Activated B cell treated with CpG ODN at 0.5 μM for 24 hours (primary cell): Measurements from ENCODE around the gene SUMO4. TPM values are rescaled to one million over a fixed set of nuclear protein-coding genes. Genes with fewer than 3 reads are reported as not detected.
A peak's percentile ranks its signal among the peaks of the same experiment; 100 is the strongest.

ENCODE experiments used
- ATAC-seq: fragments of 200-7000 bp; cut with Tn5 transposase; one replicate; pipeline ENCODE4 v1.10.0; 2021; ENCODE audit warnings: low read depth, mild to moderate bottlenecking, moderate library complexity
- CTCF ChIA-PET: fragments of 350-600 bp; sonication (Branson Sonifier 250); formaldehyde crosslinking; loops from one replicate; lab custom pipeline; 2021; ENCODE audit warnings: antibody characterized with exemption; lab: Charles Lee
- POLR2A ChIA-PET: fragments of 350-600 bp; sonication (Branson Sonifier 250); formaldehyde crosslinking; loops from one replicate; lab custom pipeline; 2021; ENCODE audit warnings: antibody characterized with exemption; lab: Charles Lee
- DNase-seq: peaks from one replicate; pipeline ENCODE4 v3.0.0; 2022
- H3K27ac Mint-ChIP-seq: one replicate; pipeline ENCODE4 v1.8.0; 2020; ENCODE audit warnings: mixed read lengths
- H3K27me3 Mint-ChIP-seq: one replicate; pipeline ENCODE4 v1.8.0; 2021; ENCODE audit warnings: mixed read lengths
- H3K36me3 Mint-ChIP-seq: one replicate; pipeline ENCODE4 v1.8.0; 2021; ENCODE audit warnings: low read depth, mixed read lengths
- H3K4me1 Mint-ChIP-seq: one replicate; pipeline ENCODE4 v1.8.0; 2021; ENCODE audit warnings: mixed read lengths
- H3K4me3 Mint-ChIP-seq: one replicate; pipeline ENCODE4 v1.8.0; 2020; ENCODE audit warnings: mild to moderate bottlenecking, mixed read lengths
- H3K9me3 Mint-ChIP-seq: one replicate; pipeline ENCODE4 v1.8.0; 2020; ENCODE audit warnings: mixed read lengths
- CTCF ChIP-seq: fragments of 200-600 bp; IDR thresholded peaks from one replicate; pipeline ENCODE4 v1.8.0; 2022; ENCODE audit warnings: antibody characterized with exemption, mild to moderate bottlenecking
- intact Hi-C: fragments of 100-400 bp; cut with micrococcal nuclease; formaldehyde crosslinking; loops from one replicate; pipeline ENCODE4 v1.15.1; 2024
- total RNA-seq: library from RNA; stranded (reverse); gene quantifications from 2 replicates; pipeline ENCODE4 v1.2.3, GENCODE V29; 2022

Gene SUMO4
- total RNA-seq, 1 donor from 2014 or later, result 7.9 TPM

DNA sequence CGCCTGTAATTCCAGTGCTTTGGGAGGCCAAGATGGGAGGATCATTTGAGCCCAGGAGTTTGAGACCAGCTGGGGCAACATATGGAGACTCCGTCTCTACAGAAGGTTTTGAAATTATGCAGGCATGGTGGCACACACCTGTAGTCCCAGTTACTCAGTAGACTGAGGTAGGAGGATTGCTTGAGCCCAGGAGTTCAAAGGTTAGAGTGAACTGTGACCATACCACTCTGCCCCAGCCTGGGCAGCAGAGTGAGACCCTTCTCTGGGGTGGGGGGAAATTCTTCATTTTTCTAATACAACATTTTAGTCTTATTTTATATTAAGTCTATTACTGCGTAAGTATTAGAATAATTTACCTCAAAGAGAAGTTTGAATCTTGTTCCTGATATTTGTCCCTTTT, 20.1 kb upstream of the SUMO4 start:
- no peak for TF ChIP-seq CTCF
- intact Hi-C loops, result no loop called here
- Mint-ChIP-seq H3K4me3 (no peak overlapping the region), H3K36me3 (peaks cover 76% of the 10 kb centered on the region), H3K9me3 (no peaks in the 10 kb centered on the region), H3K4me1 (peaks cover 22% of the 10 kb centered on the region), H3K27ac (peak overlapping the region; percentile 25), H3K27me3 (no peaks in the 10 kb centered on the region)
- no peak for ATAC-seq
- no peak for DNase-seq
- CTCF ChIA-PET, result no interaction called here
- POLR2A ChIA-PET, result no interaction called here

- ChIA-PET POLR2A (no interaction called here), CTCF (interaction anchor here (1.0 kb wide), 1 partner anchor 190 kb away, joined by 3 read pairs; no protein-coding TSS in a partner anchor)
- H3K27me3 Mint-ChIP-seq, result no peaks in the 10 kb centered on the region
- H3K4me3 Mint-ChIP-seq, result no peak overlapping the region
- no peak for TF ChIP-seq CTCF
- H3K36me3 Mint-ChIP-seq, result peaks cover 75% of the 10 kb centered on the region
- intact Hi-C loops, result no loop called here
- ATAC-seq (no peak), DNase-seq (no peak)
- no peaks in the 10 kb centered on the region for H3K9me3 Mint-ChIP-seq
- no peak overlapping the region for H3K27ac Mint-ChIP-seq
- H3K4me1 Mint-ChIP-seq, result peaks cover 18% of the 10 kb centered on the region
These were observed 19.5 kb upstream of the SUMO4 start for GRCh38 chr6:149380523-149380922.

- Mint-ChIP-seq H3K27ac (peak overlapping the region; percentile 30), H3K27me3 (no peaks in the 10 kb centered on the region), H3K4me3 (no peak overlapping the region), H3K9me3 (peaks cover 8% of the 10 kb centered on the region), H3K4me1 (peaks cover 16% of the 10 kb centered on the region), H3K36me3 (peaks cover 71% of the 10 kb centered on the region)
- DNase-seq (no peak), ATAC-seq (no peak)
- no peak for TF ChIP-seq CTCF
- ChIA-PET CTCF (no interaction called here), POLR2A (no interaction called here)
- intact Hi-C loops, result no loop called here
These were observed 16.7 kb upstream of the SUMO4 start for GRCh38 chr6:149383371-149383770.

DNA sequence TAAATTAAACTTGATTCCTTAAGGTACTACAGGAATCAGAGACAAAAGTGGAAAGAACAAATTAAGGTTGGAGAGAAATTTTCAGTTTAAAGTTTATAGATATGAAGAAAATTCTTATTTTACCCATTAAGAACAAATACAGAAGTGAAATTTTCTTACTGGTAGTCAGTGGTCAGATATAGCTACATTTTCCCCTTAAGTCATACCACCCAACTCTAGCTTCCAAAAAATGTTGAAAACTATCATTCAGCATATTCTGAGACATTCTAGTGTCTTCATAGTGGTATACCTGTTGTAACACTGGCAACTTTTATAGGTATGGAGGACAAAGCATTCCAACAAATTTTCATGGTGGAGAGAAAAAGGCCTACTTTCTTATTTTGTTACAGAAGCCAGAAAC, 15.6 kb upstream of the SUMO4 start:
- Mint-ChIP-seq H3K27me3 (no peaks in the 10 kb centered on the region), H3K4me3 (no peak overlapping the region), H3K36me3 (peaks cover 60% of the 10 kb centered on the region), H3K9me3 (peaks cover 8% of the 10 kb centered on the region), H3K4me1 (peaks cover 12% of the 10 kb centered on the region), H3K27ac (peak overlapping the region; percentile 65)
- ATAC-seq (no peak), DNase-seq (no peak)
- POLR2A ChIA-PET, result interaction anchor here (1.0 kb wide), 1 partner anchor 11 kb away, joined by 3 read pairs; no protein-coding TSS in a partner anchor
- no peak for TF ChIP-seq CTCF
- CTCF ChIA-PET, result no interaction called here
- intact Hi-C loops, result loop anchor here (2.0 kb wide), 1 partner anchor 16 kb away; no protein-coding TSS in a partner anchor

GRCh38 chr6:149385998-149386646, 13.9 kb upstream of the SUMO4 start:
- H3K9me3 Mint-ChIP-seq, result peaks cover 8% of the 10 kb centered on the region
- no peak overlapping the region for H3K4me3 Mint-ChIP-seq
- TF ChIP-seq CTCF, result no peak
- H3K27ac Mint-ChIP-seq, result no peak overlapping the region
- H3K27me3 Mint-ChIP-seq, result no peaks in the 10 kb centered on the region
- CTCF ChIA-PET, result no interaction called here
- ATAC-seq (no peak), DNase-seq (no peak)
- intact Hi-C loops, result loop anchor here (2.0 kb wide), 1 partner anchor 17 kb away; no protein-coding TSS in a partner anchor
- H3K36me3 Mint-ChIP-seq, result peaks cover 56% of the 10 kb centered on the region
- peaks cover 15% of the 10 kb centered on the region for H3K4me1 Mint-ChIP-seq
- POLR2A ChIA-PET, result no interaction called here
